ENCODE measurements around the gene PXN. TPM values are rescaled to one million over a fixed set of nuclear protein-coding genes. Genes with fewer than 3 reads are reported as not detected.
"Not testable (repeated sequence)": the region's sequence is repeated elsewhere in the genome, so short reads cannot be mapped to it uniquely, and the experiment has no call there.

The PXN gene
- polyA plus RNA-seq, 1 experiment, result 35.0 TPM

- no peak overlapping the region for H3K27ac ChIP-seq (ENCODE audit: low read depth, low read length)
- no peaks in the 10 kb centered on the region for H3K9me3 ChIP-seq (ENCODE audit: control insufficient read depth, insufficient read depth, low read length)
- CTCF ChIA-PET, result interaction anchor here (1.0 to 3.8 kb wide), 5 partner anchors 10 to 24 kb away, joined by 3 to 26 read pairs (median 5); partner anchors contain the start of gene PXN
Observed at GRCh38 chr12:120252071-120252906, 13.2 kb downstream of the PXN start.

GRCh38 chr12:120251364-120252070 is 14.0 kb downstream of the PXN start:
- H3K27me3 ChIP-seq (ENCODE audit: control insufficient read depth, insufficient read depth, low read length); H3K4me3 ChIP-seq (ENCODE audit: low read depth, low read length); DNase-seq (ENCODE audit: low read depth, low spot score); H3K9me3 ChIP-seq (ENCODE audit: control insufficient read depth, insufficient read depth, low read length); H3K27ac ChIP-seq (ENCODE audit: low read depth, low read length); POLR2A ChIA-PET: not testable (repeated sequence)
- CTCF ChIA-PET, result interaction anchor here (1.1 to 3.8 kb wide), 6 partner anchors 9 to 51 kb away, joined by 3 to 26 read pairs (median 6); partner anchors contain the start of genes PXN and RPLP0

More at GRCh38 chr12:120252071-120252906, 13.2 kb downstream of the PXN start:
- no peak for TF ChIP-seq CTCF (IDR thresholded peaks at IDR 0.05; ENCODE audit: low read depth, low read length)
- DNase-seq (ENCODE audit: low read depth, low spot score), result no peak
- POLR2A ChIA-PET, result no interaction called here
- H3K27me3 ChIP-seq (ENCODE audit: control insufficient read depth, insufficient read depth, low read length), result no peaks in the 10 kb centered on the region
- H3K4me3 ChIP-seq (ENCODE audit: low read depth, low read length), result no peak overlapping the region

- no peaks in the 10 kb centered on the region for H3K27me3 ChIP-seq (ENCODE audit: control insufficient read depth, insufficient read depth, low read length)
- DNase-seq (ENCODE audit: low read depth, low spot score), result no peak
- no peaks in the 10 kb centered on the region for H3K9me3 ChIP-seq (ENCODE audit: control insufficient read depth, insufficient read depth, low read length)
- POLR2A ChIA-PET, result interaction anchor here (2.2 to 3.5 kb wide), 2 partner anchors 19 to 49 kb away, joined by 10 to 20 read pairs; partner anchors contain the start of gene RPLP0
- H3K4me3 ChIP-seq (ENCODE audit: low read depth, low read length), result no peak overlapping the region
- CTCF ChIA-PET, result interaction anchor here (0.8 to 3.8 kb wide), 6 partner anchors 7 to 49 kb away, joined by 3 to 26 read pairs (median 8); partner anchors contain the start of genes PXN and RPLP0
- no peak for TF ChIP-seq CTCF (IDR thresholded peaks at IDR 0.05; ENCODE audit: low read depth, low read length)
- peak overlapping the region; percentile 47 for H3K27ac ChIP-seq (ENCODE audit: low read depth, low read length)
Observed at GRCh38 chr12:120249875-120250795, 15.4 kb downstream of the PXN start.

GRCh38 chr12:120249266-120249874 is 16.2 kb downstream of the PXN start:
- ChIA-PET CTCF (interaction anchor here (0.8 to 3.8 kb wide), 6 partner anchors 8 to 49 kb away, joined by 3 to 26 read pairs (median 8); partner anchors contain the start of genes PXN and RPLP0), POLR2A (interaction anchor here (2.2 to 3.5 kb wide), 2 partner anchors 18 to 48 kb away, joined by 10 to 20 read pairs; partner anchors contain the start of gene RPLP0)
- H3K27ac ChIP-seq (ENCODE audit: low read depth, low read length), result peak overlapping the region; percentile 47
- TF ChIP-seq CTCF (IDR thresholded peaks at IDR 0.05; ENCODE audit: low read depth, low read length), result no peak
- H3K9me3 ChIP-seq (ENCODE audit: control insufficient read depth, insufficient read depth, low read length), result no peaks in the 10 kb centered on the region
- no peaks in the 10 kb centered on the region for H3K27me3 ChIP-seq (ENCODE audit: control insufficient read depth, insufficient read depth, low read length)
- no peak overlapping the region for H3K4me3 ChIP-seq (ENCODE audit: low read depth, low read length)
- DNase-seq (ENCODE audit: low read depth, low spot score), result no peak

Data from AG04450 (cell line).